GM12872 (cell line): Measurements from ENCODE around the gene RHBDL1.
A peak's percentile ranks its signal among the peaks of the same experiment; 100 is the strongest.

ENCODE experiments used
- CTCF ChIP-seq: IDR thresholded peaks from 3 replicates; pipeline ENCODE4 v1.5.1; 2011; ENCODE audit warnings: low read depth, mild to moderate bottlenecking, low read length, moderate library complexity; ENCODE audit not compliant: insufficient read depth

Gene RHBDL1

GRCh38 chr16:634051-634670, 41.3 kb upstream of the RHBDL1 start:
- no peak for TF ChIP-seq CTCF

GRCh38 chr16:634996-635395, 40.5 kb upstream of the RHBDL1 start:
- TF ChIP-seq CTCF = no peak

GRCh38 chr16:635573-636205, 39.8 kb upstream of the RHBDL1 start:
- no peak for TF ChIP-seq CTCF

GRCh38 chr16:636206-637080, 39.0 kb upstream of the RHBDL1 start, which contains the start of gene METTL26:
Gene METTL26 (minus strand): TSS chr16:636305. CDS start chr16:636290, 15 bp downstream.
- 0 out of 3 replicates have a peak, but pooled peaks have one; percentile 10 for TF ChIP-seq CTCF

GRCh38 chr16:637081-638018, 38.1 kb upstream of the RHBDL1 start:
- TF ChIP-seq CTCF = no peak

- no peak for TF ChIP-seq CTCF
These were observed 37.4 kb upstream of the RHBDL1 start for GRCh38 chr16:638034-638543.
